Vagina (tissue), 2 donors: ENCODE measurements around the gene ASPSCR1. TPM values are rescaled to one million over a fixed set of nuclear protein-coding genes. Genes with fewer than 3 reads are reported as not detected.

Experiments used
- DNase-seq, 2 donors: peaks; one replicate each; pipeline ENCODE4 v3.0.0-alpha.2; 2017; ENCODE audit errors: extremely low spot score in 2 of 2
- H3K27ac ChIP-seq: fragments of 200-600 bp; sonication (generic); one replicate; pipeline ENCODE4 v1.5.1; 2019
- H3K27me3 ChIP-seq: fragments of 200-600 bp; sonication (generic); one replicate; pipeline ENCODE4 v1.5.1; 2019
- H3K36me3 ChIP-seq, 2 donors: fragments of 200-600 bp; sonication (generic); one replicate each; pipeline ENCODE4 v1.5.1; 2017 to 2019
- H3K4me1 ChIP-seq: fragments of 200-600 bp; sonication (generic); one replicate; pipeline ENCODE4 v1.5.1; 2019
- H3K4me3 ChIP-seq, 2 donors: fragments of 200-600 bp; sonication (generic); 1 replicate in 1 of 2; 2 replicates in 1 of 2; pipeline ENCODE4 v1.5.1; 2016 to 2019
- H3K9me3 ChIP-seq: fragments of 200-600 bp; sonication (generic); one replicate; pipeline ENCODE4 v1.5.1; 2019
- CTCF ChIP-seq, 3 experiments: fragments of 450-650 bp in 2 of 3; fragments of 200-600 bp in 1 of 3; sonication (generic) in 1 of 3; IDR thresholded peaks; one replicate each; pipeline ENCODE4 v1.5.1; 2017 to 2019; ENCODE audit warnings: antibody characterized with exemption in 3 of 3, mild to moderate bottlenecking in 2 of 3, moderate library complexity in 2 of 3
- POLR2A ChIP-seq, 2 donors: fragments of 450-650 bp; IDR thresholded peaks; one replicate each; pipeline ENCODE4 v1.6.1; 2017; ENCODE audit warnings: antibody characterized with exemption in 2 of 2, mild to moderate bottlenecking in 2 of 2, moderate library complexity in 2 of 2
- POLR2AphosphoS5 ChIP-seq, 2 donors: sonication (generic); formaldehyde crosslinking; IDR thresholded peaks; one replicate each; pipeline ENCODE4 v1.9.0; 2017; ENCODE audit warnings: antibody characterized with exemption in 2 of 2, mild to moderate bottlenecking in 2 of 2, low read depth in 1 of 2; ENCODE audit not compliant: insufficient read depth in 1 of 2
- intact Hi-C: fragments of 100-400 bp; cut with DNase I; formaldehyde crosslinking; loops from one replicate; pipeline ENCODE4 v1.15.1; 2023
- total RNA-seq: library from RNA; depleted of rRNA; stranded (reverse); fragments of >200 nt; gene quantifications from one replicate; pipeline ENCODE4 v1.2.3, GENCODE V29; 2016

Gene ASPSCR1
- total RNA-seq, 1 donor from 2014 or later: 31.2 TPM

GRCh38 chr17:82019690-82020571 is 42.5 kb downstream of the ASPSCR1 start:
- TF ChIP-seq CTCF (IDR thresholded peaks at IDR 0.05) (peak in 2 of 3 experiments; percentile 24 to 27), POLR2A (IDR thresholded peaks at IDR 0.05) (no peak), POLR2AphosphoS5 (IDR thresholded peaks at IDR 0.05; ENCODE audit: insufficient read depth in 1 of 2, low read depth in 1 of 2) (no peak)
- Histone ChIP-seq H3K27me3 (no peaks in the 10 kb centered on the region), H3K4me3 (no peak overlapping the region), H3K4me1 (peaks cover 49% of the 10 kb centered on the region), H3K27ac (no peak overlapping the region), H3K36me3 (no peaks in the 10 kb centered on the region), H3K9me3 (no peaks in the 10 kb centered on the region)
- DNase-seq: no peak
- intact Hi-C loops: loop anchor here (5.0 kb wide), 1 partner anchor 43 kb away; the partner anchor contains the start of gene ASPSCR1

- Histone ChIP-seq H3K4me1 (peaks cover 48% of the 10 kb centered on the region), H3K27me3 (no peaks in the 10 kb centered on the region), H3K36me3 (no peaks in the 10 kb centered on the region), H3K4me3 (no peak overlapping the region), H3K9me3 (no peaks in the 10 kb centered on the region), H3K27ac (no peak overlapping the region)
- no peak for DNase-seq
- intact Hi-C loops: loop anchor here (5.0 kb wide), 1 partner anchor 43 kb away; the partner anchor contains the start of gene ASPSCR1
- no peak for TF ChIP-seq CTCF (IDR thresholded peaks at IDR 0.05)
- TF ChIP-seq POLR2AphosphoS5 (IDR thresholded peaks at IDR 0.05; ENCODE audit: insufficient read depth in 1 of 2, low read depth in 1 of 2): no peak
Measured at GRCh38 chr17:82020572-82021106, 43.2 kb downstream of the ASPSCR1 start.

- H3K9me3 ChIP-seq: no peaks in the 10 kb centered on the region
- TF ChIP-seq POLR2AphosphoS5 (IDR thresholded peaks at IDR 0.05; ENCODE audit: insufficient read depth in 1 of 2, low read depth in 1 of 2) (peak in 1 of 2 donors; percentile 7), POLR2A (IDR thresholded peaks at IDR 0.05) (no peak), CTCF (IDR thresholded peaks at IDR 0.05) (peak; percentile 35 to 75 (median 65))
- H3K27me3 ChIP-seq: no peaks in the 10 kb centered on the region
- peak overlapping the region; percentile 54 to 84 for H3K4me3 ChIP-seq
- H3K4me1 ChIP-seq: peaks cover 48% of the 10 kb centered on the region
- no peaks in the 10 kb centered on the region for H3K36me3 ChIP-seq
- intact Hi-C loops: loop anchor here (5.0 kb wide), 1 partner anchor 44 kb away; the partner anchor contains the start of gene ASPSCR1
- no peak for DNase-seq
- H3K27ac ChIP-seq: no peak overlapping the region
Measured at GRCh38 chr17:82021107-82021899, 43.9 kb downstream of the ASPSCR1 start.

GRCh38 chr17:82021900-82022309 is 44.5 kb downstream of the ASPSCR1 start:
- Histone ChIP-seq H3K4me1 (peaks cover 48% of the 10 kb centered on the region), H3K27me3 (no peaks in the 10 kb centered on the region), H3K27ac (peak overlapping the region; percentile 54), H3K36me3 (no peaks in the 10 kb centered on the region), H3K9me3 (no peaks in the 10 kb centered on the region), H3K4me3 (peak overlapping the region; percentile 54 to 84)
- no peak for TF ChIP-seq CTCF (IDR thresholded peaks at IDR 0.05)
- no peak for TF ChIP-seq POLR2AphosphoS5 (IDR thresholded peaks at IDR 0.05; ENCODE audit: insufficient read depth in 1 of 2, low read depth in 1 of 2)
- TF ChIP-seq POLR2A (IDR thresholded peaks at IDR 0.05): no peak
- DNase-seq: no peak
- intact Hi-C loops: loop anchor here (2.0 to 5.0 kb wide), 2 partner anchors 45 to 65 kb away; partner anchors contain the start of gene ASPSCR1
